HG03064 (cell line): ENCODE measurements around the gene MED14.

Experiments used
- ATAC-seq: cut with Tn5 transposase; IDR thresholded peaks from one replicate; pipeline ENCODE4 v1.9.1; 2021; ENCODE audit warnings: low read depth; ENCODE audit not compliant: unreplicated experiment

Gene MED14

GRCh38 chrX:40617566-40617965 lies 117.8 kb downstream of the MED14 start:
- ATAC-seq, result no peak

GRCh38 chrX:40615976-40616375 lies 119.4 kb downstream of the MED14 start:
- ATAC-seq, result no peak

GRCh38 chrX:40612511-40612910 lies 122.8 kb downstream of the MED14 start:
- no peak for ATAC-seq

- no peak for ATAC-seq
Measured at GRCh38 chrX:40607381-40607780, 128.0 kb downstream of the MED14 start.

- ATAC-seq, result no peak
Measured at GRCh38 chrX:40603446-40603845, 131.9 kb downstream of the MED14 start.
